CD4-positive, alpha-beta T cell treated with Interleukin-17A for 4 hours (primary cell): Measurements from ENCODE around the gene TBRG4.

ENCODE experiments used
- DNase-seq: peaks from one replicate; pipeline ENCODE4 v3.0.0-alpha.2; 2020; ENCODE audit warnings: mixed read lengths

Gene TBRG4

GRCh38 chr7:45073031-45073785 is 38.3 kb downstream of the TBRG4 start:
- DNase-seq: no peak

GRCh38 chr7:45072131-45073030 is 39.1 kb downstream of the TBRG4 start:
- no peak for DNase-seq

GRCh38 chr7:45071528-45071927 is 40.0 kb downstream of the TBRG4 start:
- no peak for DNase-seq

GRCh38 chr7:45070254-45070642 is 41.2 kb downstream of the TBRG4 start:
- no peak for DNase-seq

GRCh38 chr7:45069444-45070253 is 41.8 kb downstream of the TBRG4 start:
- no peak for DNase-seq

- no peak for DNase-seq
Observed at GRCh38 chr7:45068236-45069023, 43.1 kb downstream of the TBRG4 start.

GRCh38 chr7:45067582-45067981 is 43.9 kb downstream of the TBRG4 start:
- no peak for DNase-seq

- DNase-seq: no peak
Observed at GRCh38 chr7:45066409-45066808, 45.1 kb downstream of the TBRG4 start.

GRCh38 chr7:45065031-45065995 is 46.2 kb downstream of the TBRG4 start:
- DNase-seq: no peak

GRCh38 chr7:45064047-45064725 is 47.3 kb downstream of the TBRG4 start:
- no peak for DNase-seq

- no peak for DNase-seq
Observed at GRCh38 chr7:45061806-45062425, 49.6 kb downstream of the TBRG4 start.

- DNase-seq: no peak
Observed at GRCh38 chr7:45061352-45061751, 50.1 kb downstream of the TBRG4 start.

- no peak for DNase-seq
Observed at GRCh38 chr7:45060295-45060694, 51.2 kb downstream of the TBRG4 start.

- DNase-seq: no peak
Observed at GRCh38 chr7:45057878-45058277, 53.6 kb downstream of the TBRG4 start.

- no peak for DNase-seq
Observed at GRCh38 chr7:45055594-45056219, 55.8 kb downstream of the TBRG4 start.

- no peak for DNase-seq
Observed at GRCh38 chr7:45055016-45055415, 56.5 kb downstream of the TBRG4 start.

GRCh38 chr7:45054442-45054841 is 57.1 kb downstream of the TBRG4 start:
- no peak for DNase-seq

- DNase-seq: no peak
Observed at GRCh38 chr7:45053941-45054340, 57.6 kb downstream of the TBRG4 start.

- DNase-seq: no peak
Observed at GRCh38 chr7:45053401-45053800, 58.1 kb downstream of the TBRG4 start.

GRCh38 chr7:45052011-45052410 is 59.5 kb downstream of the TBRG4 start:
- DNase-seq: no peak
